NCI-H526 treated with DMSO at 0.1 percent for 48 hours (cell line): ENCODE measurements around the gene SLC24A3.

ENCODE experiments used
- DNase-seq: peaks from one replicate; lab custom pipeline; 2025; lab: John Stamatoyannopoulos, UW

SLC24A3 gene

DNA sequence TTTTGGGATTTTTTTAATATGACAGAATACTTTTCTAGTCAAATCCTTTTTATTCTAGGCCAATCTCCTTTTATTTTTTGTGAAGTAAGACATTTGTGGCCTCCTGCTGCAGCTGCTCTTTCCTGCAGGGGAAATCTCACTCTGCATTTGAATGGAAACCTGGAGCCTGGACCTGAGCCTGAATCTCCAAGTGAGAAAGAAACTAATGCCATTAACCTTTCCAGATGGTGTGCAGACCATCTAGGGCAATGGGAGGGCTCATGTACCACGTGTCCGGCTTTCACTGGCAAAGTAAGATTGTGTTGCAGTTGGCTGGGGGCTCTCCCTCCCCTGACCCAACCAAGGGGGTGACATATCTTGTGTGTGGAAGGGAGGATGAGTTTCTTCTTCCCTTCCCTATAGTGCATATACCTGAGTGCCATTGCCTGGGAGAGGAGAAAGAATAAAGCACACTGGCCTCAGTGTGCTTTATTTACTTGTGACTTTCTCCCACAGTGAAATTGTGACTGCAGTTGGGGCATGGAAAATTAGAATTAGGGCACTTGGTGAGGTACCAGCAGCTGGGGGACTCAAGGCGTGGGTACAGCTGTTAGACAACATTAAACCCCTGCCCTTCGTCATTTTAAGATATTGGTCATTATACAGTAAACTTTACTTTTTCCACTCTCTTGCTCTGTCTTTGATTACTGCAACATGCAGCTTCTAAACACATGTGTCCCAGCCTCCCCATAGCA is 385.8 kb downstream of the SLC24A3 start:
- no peak for DNase-seq

DNA sequence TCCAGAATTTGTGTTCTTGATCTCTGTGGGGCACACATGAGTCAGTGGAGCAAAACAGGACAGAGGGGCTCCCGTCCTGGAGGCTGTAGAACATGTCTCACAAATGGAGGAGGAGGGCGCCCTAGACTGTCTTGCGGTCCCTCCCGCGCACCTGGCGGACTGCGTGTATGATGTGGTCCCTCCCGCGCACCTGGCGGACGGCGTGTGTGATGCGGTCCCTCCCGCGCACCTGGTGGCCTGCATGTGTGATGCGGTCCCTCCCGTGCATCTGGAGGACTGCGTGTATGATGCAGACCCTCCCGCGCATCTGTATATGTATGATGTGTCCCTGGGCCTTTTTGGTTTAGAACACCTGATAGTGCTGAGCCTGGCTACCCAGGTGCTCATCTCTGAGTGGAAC is 386.8 kb downstream of the SLC24A3 start:
- DNase-seq: no peak

DNA sequence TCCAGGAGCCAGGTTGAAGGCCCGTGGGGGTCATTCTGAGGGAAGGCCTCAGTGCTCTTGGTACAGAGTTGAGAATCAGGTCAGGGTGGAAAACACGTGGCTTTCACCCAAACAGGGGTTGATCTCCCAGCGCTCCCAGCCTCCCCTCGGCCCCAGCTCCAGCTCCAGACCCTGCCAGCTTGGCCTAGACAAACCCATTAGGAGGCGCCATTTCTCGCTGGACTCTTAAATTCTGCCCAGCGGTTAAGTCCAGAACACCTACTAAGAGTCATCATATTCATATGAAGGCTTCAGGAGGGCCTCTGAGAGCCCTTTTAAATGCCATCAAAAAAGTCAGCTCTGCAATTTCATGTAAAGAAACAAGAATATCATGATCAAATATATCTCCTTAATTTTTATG is 387.6 kb downstream of the SLC24A3 start:
- DNase-seq: no peak

DNA sequence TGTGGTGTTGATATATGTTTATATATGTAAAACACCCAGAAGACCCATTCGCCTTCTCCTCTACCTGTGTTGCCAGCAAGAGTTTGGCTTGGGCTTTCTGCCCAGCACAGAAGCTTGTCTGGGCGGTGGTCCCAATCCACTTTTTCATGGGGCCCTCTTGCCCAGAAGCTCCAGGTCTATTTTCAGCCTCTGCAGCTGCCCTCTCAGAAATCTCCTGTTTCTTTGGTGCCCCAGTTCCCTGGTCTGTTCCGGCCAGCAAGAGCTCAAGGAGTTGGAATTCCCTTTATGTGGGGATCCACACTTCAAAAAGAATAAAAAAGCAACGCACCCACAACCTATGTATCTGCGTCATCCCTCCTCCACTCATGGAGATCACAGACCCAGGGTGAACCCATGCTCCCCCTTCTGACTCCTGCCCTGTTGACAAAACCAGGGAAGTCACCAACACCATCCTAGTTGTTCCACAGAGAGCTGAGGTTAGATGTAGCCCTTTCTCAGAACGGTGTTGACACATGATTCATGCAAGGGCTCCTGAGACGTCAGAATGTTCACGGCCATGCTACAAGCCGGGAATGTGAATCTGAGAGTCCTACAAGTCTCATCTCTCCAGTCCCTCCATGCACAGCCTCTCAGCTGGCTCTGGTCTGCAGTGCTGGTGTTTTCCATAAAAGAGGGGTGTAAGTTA is 388.8 kb downstream of the SLC24A3 start:
- DNase-seq: no peak

DNA sequence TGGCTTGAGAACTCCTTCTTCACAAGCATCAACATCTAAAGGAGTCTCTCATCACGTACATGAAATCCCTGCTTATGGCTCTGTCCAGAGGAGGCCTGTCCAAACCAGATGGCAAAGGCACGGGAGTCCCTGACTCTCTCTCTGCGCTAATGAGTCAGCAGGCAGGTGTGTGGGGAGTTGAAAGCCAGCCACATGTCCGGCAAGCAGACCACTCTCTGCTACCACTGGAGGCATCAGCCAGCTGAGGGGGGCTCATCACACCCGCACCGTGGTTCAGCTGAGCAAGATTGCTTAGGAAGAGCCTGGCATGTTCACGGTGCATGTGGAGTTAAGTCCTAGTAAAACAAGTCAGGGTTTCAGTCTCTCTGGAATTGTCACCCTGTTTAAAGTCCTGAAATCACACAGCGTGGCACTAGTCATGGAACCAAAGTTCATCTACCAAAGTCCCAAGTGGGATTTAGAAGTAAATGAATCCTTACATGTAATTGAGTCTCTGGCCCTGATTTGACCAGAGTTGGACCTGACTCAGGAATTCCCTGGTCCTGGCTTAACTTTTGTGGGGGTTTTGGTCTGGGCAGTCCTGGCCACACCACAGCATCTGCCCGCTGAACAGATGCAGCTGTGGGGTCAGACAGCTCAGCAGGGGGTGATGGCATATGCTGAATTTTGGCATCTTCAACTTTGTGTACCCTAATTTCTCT is 390.4 kb downstream of the SLC24A3 start:
- no peak for DNase-seq

DNA sequence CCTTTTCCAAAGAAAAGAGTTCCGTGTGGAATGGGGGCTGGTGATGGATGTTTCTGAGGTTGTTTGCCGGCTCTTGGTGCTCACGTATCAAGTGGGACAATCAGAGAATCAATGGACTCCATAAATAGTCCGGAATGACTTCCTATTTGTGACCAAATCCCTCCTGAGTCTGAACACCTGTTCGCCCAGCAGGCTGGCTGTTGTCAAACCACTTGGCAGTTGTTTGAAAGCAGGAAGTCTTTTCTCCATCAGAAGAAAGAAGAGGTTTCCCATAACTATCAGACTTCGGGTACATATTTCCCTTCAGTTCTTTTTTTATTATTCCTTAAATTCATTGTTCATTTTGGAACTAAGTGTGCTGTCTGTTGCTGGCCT is 390.9 kb downstream of the SLC24A3 start:
- no peak for DNase-seq

DNA sequence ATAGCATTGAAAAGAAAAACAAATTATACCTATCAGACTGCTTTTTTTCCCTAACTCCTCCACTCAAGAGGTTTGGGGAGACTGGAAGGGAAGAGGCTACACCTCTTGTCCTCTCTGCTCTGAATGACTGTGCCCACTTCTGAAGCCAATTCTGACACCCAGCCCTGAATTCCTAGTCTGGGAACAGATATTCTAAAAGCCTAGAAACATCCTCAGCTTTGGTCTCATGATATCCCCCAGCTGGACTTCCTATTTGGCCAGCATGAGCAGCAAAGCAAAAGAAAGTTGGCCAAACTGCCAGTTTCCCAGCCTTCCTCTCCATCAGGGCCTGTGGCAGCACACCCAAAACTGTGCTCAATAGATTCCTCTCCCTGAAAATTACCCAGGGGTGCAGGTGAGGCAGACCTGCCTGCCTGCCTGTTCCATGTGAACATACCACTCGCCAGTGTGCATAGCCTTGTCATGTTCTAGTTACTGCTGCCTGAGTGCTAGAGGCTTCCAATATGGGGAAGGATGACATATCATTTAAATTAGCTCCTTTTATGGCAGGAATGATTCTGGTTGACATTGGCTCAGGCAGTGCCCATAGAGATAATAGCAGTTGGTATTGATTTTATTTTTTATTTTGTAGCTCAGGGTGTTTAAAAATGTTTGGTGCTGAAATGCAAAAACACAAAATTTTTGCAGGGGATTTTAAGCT is 393.5 kb downstream of the SLC24A3 start:
- DNase-seq: no peak

DNA sequence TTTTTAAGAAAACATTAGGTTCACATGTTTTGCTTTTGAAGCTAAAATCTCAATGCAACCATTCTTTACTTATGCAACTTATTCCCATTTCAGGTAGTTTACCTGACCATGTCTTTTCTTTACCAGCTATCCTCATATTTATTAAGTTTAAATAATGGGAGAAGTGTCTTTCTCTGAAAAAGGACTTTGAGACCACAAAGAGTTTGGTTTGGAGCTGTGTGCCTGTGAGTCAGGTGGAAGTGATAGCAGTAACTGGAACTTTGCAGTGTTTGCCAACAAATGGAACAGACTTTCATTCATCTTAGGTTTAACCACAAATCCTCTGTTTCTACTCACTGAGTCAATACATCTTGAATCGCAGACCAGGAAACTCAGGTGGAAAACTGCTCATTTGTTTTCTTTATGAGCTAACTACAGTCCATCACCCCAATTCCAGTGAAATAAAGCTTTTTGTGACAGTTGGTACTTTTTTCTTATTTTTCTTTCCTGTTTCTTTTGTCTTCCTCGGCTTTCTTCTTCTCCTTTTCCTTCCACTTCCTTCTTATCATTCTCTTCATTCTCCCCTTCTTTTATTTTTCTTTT is 397.3 kb downstream of the SLC24A3 start:
- DNase-seq: no peak

DNA sequence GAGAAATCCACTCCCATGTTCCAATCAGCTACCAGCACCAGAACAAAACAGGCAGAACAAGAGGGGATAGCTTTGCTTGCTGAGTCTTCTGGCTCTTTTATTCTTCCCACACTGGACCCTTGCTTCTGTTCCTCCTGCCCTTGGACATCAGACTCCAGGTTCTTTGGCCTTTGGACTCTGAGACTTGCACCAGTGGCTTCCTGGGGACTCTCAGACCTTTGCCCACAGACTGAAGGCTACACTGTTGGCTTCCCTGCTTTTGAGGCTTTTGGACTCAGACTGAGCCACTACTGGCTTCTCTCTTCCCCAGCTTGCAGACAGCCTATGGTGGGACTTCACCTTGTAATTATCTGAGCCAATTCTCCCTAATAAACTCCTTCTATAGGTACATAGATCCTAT is 403.2 kb downstream of the SLC24A3 start:
- DNase-seq: no peak

DNA sequence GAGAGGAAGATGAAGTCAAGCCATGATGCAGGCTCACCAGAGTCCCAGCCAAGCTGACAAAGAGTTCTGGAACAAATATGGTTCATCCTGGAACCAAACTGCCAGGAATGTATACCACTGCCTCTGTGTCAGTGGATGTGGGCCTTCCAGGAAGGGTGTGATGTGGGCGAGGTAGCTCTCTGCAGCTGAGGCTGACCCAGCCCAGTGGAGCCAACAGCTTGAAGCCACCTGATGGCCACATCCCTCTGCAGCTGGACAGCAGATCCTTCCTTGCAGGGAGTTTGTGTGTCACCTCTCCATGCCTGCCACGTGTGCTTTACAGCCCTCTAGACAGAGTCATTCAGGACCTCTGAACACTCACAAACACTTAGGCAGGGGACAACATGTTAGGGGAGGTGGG is 403.6 kb downstream of the SLC24A3 start:
- DNase-seq: no peak

DNA sequence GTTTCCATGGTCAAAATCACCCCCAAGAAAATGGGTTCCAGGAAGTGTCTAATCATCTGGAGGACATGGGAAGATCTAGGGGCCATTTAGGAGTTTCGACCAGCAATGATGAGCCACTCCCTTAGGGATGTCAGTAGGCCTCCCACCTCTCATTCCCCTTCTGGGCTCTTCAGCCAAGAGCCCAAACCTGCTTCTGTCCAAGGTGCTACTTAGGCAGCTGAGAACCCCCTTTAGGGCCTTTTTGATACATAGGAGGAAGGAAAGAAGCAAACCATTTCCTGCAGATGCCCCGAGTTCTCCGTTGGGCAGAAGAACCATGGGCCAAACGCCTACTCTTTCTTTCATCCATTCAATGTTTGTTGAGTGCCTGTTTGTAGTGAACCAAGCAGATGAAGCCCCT is 404.2 kb downstream of the SLC24A3 start:
- no peak for DNase-seq

DNA sequence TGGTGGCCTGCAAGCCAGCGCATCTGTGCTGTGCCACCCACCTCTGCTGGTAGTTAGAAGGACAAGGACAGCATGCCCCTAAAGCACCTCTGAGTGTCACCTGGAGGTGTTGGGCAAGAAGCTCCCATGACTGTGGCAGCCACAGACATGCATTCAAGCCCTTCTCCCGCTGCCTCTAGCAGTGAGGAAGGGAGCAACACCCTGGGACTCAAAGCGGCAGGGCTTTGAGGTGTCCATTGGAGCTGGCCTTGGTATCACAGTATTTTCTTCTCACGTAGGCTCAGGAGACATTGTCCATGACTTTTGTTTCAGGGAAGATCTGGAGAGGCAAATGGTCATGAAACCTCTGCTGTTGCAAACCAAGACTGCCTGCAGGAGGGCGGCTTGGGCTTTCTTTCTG is 404.8 kb downstream of the SLC24A3 start:
- DNase-seq: no peak

DNA sequence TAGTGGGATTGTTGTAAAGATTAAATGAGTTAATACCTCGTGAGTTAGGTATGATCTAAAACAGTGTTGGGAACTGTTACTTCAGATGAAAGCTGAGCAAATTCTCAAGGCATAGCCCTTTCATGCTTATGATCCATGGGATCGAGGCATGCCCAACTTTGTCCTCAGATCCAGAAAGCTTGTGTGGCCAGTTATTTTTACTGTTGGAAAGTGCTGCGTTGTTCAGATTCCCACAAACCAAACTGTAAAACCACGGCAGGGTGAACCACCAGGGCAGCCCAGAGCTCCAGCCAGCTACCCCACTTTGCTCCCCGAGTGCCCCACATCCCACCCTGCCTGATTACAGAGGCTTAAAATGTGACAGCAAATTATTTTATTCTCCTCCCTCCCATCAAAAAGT is 406.3 kb downstream of the SLC24A3 start:
- DNase-seq: no peak

DNA sequence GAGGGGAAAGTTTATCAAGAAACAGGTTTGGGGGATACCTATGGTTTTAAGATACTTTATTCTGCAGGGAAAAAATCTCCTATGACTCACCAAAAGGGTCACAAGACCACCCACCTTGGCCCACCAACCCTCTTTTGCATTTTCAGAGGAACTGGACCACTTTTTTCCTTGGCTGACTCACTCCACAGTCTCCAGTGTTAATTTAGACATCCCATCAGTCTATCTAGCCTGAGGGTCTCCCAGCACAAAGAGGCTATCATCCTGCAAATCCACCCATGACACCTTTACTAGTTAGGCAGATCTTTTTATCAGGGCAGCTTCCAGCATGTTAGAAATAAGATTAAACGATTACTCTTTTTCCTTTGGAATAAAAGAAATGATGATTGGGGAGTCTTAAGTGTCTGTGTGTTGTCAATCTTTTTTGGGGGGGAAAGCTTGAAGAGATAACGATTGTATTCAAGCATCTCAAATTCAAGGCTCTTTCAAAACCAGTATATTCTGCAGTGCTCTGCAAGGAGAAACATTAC is 407.5 kb downstream of the SLC24A3 start:
- DNase-seq: no peak

DNA sequence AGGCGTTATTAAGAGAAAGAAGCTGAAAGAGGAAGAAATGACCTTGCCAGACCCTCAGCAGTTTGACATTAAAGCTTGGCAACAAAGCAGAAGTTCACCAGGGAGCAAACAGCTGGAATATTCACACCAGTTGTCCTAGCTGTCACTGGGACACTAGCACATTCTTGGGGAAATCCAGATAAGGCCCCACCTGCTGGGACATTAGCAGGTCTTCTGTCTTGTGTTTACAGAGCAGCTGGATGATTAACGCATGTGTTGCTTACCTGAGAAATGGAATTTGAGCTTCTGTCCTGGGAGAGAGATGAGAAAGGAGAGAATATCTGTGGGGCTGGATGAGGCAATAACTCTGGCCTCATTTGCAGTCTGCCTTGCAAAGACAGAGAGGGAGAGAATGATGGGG is 408.0 kb downstream of the SLC24A3 start:
- DNase-seq: no peak

DNA sequence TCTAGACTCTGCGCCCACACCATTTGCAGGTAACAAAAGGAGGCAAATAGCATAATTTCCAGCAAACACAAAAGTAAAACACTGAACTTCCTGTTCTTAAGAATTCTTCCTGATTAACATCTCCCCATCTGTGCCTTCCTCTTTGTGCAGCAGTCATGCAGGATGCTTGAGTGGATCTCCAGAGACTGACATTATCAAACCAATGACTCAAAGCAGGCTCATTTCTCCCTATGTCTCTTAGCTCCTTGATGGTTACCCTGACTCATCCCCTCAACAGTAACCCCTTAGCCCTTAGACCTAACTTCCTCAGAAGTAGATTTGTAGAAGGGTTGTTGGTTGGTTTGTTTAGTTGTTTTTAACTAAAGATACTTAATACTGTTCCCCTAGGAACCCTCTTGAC is 408.6 kb downstream of the SLC24A3 start:
- DNase-seq: no peak

DNA sequence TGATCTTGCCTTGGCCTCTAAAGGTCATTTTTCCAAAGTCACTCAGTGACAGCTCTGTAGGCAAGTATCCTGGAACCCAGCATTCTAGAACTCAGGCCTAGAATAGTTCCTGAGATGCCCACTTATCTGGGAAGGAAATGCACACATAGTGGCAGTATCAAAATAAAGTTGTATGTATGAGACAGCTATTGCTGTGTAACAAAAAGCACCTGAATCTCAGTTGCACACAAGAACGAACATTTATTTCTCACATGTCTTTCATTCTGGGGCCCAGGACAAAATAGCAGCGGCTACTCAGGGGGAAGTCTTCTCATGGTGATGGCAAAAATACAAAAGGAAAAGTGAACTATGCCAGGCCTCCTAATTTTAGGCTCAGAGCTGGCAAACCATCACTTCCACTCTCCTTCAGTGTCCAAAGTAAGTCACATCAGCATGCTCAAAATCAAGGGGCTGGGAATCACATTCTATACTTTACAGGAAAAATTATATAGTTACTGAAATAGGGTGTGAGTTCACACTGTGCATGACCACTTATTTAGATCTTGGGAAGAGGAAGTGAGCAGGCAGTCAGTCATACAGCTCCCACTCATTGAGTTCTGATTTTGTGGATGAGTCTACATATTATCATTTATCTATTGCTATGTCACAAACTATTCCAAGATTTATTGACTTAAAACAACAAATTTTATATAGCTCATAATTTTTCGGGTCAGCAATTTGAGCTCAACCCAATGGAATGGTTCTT is 412.0 kb downstream of the SLC24A3 start:
- no peak for DNase-seq

DNA sequence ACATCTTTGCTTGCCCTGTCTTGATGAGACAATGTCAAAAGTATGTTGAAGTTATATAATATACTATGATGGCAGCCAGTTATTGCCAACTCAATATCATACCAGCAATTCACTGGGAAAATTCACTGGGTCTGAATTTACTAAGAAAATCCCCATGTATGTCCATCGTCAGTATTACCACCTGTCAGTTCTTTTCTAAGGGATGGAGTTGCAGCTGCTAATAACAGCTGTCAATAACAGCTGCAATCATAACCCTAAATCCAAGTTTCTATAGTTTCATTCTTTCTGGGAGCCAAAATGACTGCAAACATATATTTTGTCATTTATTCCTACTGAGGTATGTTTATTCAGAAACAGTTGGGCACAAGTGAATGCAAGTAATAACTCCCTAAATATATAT is 413.0 kb downstream of the SLC24A3 start:
- DNase-seq: no peak

DNA sequence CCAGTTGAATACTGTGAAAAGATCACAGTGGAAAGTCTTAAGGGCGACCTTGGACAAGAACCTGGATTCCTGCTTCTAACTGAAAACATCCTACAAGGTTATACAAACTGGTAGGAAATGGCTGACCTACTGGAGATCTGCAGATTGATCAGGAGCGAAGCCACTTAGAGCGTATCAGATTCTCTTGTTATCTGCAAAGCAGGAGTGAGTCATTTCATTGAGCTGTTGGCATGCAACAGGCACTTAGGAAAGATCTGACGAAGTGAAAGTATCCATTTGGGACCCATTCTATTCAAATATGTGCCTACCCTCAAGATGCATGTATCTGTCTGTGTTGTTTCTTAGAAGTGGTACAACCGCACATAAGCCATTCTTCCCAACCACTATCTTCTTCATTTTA is 414.5 kb downstream of the SLC24A3 start:
- DNase-seq: no peak

DNA sequence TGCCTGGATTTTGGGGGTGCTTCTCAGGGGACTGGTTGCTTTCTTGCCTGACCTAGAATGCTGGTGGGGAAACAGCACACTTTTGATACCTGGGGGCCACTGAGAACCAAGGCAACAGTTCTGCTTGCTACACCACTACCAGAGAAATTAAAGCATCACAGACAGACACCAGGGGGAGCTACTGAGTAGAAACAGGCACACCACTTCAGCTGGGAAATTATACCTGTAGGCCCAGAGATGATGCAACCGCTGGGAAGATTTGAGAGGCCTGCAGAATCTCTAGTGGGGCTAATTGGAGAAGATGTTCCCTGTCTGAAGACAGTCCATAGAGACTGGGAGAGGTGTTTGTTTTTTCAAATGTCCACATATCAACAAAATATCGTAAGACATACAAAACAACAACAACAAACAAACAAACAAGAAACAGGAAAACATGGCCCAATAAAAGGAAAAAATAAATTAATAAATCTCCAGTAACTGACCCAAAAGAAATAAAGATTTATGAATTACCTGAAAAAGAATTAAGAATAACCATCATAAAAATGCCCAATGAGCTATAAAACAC is 416.2 kb downstream of the SLC24A3 start:
- peak; percentile 25 for DNase-seq

DNA sequence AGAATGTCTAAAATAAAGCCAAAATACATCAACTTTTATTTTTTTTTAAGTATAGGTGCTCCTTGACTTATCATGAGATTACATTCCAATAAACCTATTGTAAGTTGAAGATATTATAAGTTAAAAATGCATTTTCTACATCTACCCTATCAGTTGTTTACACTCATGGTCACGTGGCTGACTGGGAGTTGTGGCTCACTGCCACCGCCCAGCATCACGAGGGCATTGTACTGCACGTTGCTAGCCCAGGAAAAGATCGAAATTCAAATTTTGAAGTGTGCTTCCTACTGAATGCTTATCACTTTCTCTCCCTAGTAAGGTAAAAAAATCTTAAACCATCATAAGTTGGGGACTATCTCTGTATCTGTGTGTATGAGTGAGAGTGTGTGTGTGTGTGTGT is 419.0 kb downstream of the SLC24A3 start:
- no peak for DNase-seq
